GM18502 (cell line): ENCODE data around the gene SGMS2.

Source experiments
- ATAC-seq: cut with Tn5 transposase; IDR thresholded peaks from one replicate; pipeline ENCODE4 v1.9.1; 2021; ENCODE audit warnings: mild to moderate bottlenecking; ENCODE audit not compliant: unreplicated experiment, poor library complexity

The SGMS2 gene

GRCh38 chr4:107824350-107825071 lies at the start of gene SGMS2:
Gene SGMS2 (plus strand): TSS chr4:107824932. CDS start chr4:107895554, 70,622 bp downstream.
- ATAC-seq, result peak; percentile 63

- no peak for ATAC-seq
Observed at GRCh38 chr4:107777890-107778289, 46.8 kb upstream of the SGMS2 start.

- no peak for ATAC-seq
Observed at GRCh38 chr4:107778784-107779530, 45.8 kb upstream of the SGMS2 start.

GRCh38 chr4:107780665-107781064 lies 44.1 kb upstream of the SGMS2 start:
- ATAC-seq, result no peak

GRCh38 chr4:107791902-107792301 lies 32.8 kb upstream of the SGMS2 start:
- ATAC-seq, result no peak

- ATAC-seq, result no peak
Observed at GRCh38 chr4:107792711-107793110, 32.0 kb upstream of the SGMS2 start.

- ATAC-seq, result no peak
Observed at GRCh38 chr4:107793996-107794395, 30.7 kb upstream of the SGMS2 start.

GRCh38 chr4:107799669-107800450 lies 24.9 kb upstream of the SGMS2 start:
- ATAC-seq, result no peak

GRCh38 chr4:107800706-107801105 lies 24.0 kb upstream of the SGMS2 start:
- no peak for ATAC-seq

- ATAC-seq, result no peak
Observed at GRCh38 chr4:107801766-107802211, 22.9 kb upstream of the SGMS2 start.

- ATAC-seq, result no peak
Observed at GRCh38 chr4:107804956-107805355, 19.8 kb upstream of the SGMS2 start.

GRCh38 chr4:107806196-107806595 lies 18.5 kb upstream of the SGMS2 start:
- no peak for ATAC-seq

GRCh38 chr4:107808572-107808971 lies 16.2 kb upstream of the SGMS2 start:
- ATAC-seq, result no peak

- no peak for ATAC-seq
Observed at GRCh38 chr4:107809210-107809609, 15.5 kb upstream of the SGMS2 start.

- no peak for ATAC-seq
Observed at GRCh38 chr4:107814758-107815157, 10.0 kb upstream of the SGMS2 start.

GRCh38 chr4:107815158-107815557 lies 9.6 kb upstream of the SGMS2 start:
- ATAC-seq, result no peak

- peak; percentile 80 for ATAC-seq
Observed at GRCh38 chr4:107818301-107818910, 6.3 kb upstream of the SGMS2 start.

GRCh38 chr4:107823870-107824349 lies 822 bp upstream of the SGMS2 start:
- no peak for ATAC-seq

- peak; percentile 43 for ATAC-seq
Observed at GRCh38 chr4:107825072-107825824, 516 bp downstream of the SGMS2 start.
